Activated CD8-positive, alpha-beta memory T cell treated with anti-CD3 and anti-CD28 coated beads for 1 hour (primary cell): ENCODE measurements around the gene SLC35D1.

ENCODE experiments used
- DNase-seq, 2 donors: peaks; one replicate each; pipeline ENCODE4 v3.0.0-alpha.2; 2020; ENCODE audit warnings: low read depth in 1 of 2; ENCODE audit errors: extremely low read depth in 1 of 2

SLC35D1 gene

GRCh38 chr1:67044631-67045270, 9.2 kb downstream of the SLC35D1 start:
- no peak for DNase-seq

- DNase-seq: no peak
These were observed 10.6 kb downstream of the SLC35D1 start for GRCh38 chr1:67043366-67043765.

DNA sequence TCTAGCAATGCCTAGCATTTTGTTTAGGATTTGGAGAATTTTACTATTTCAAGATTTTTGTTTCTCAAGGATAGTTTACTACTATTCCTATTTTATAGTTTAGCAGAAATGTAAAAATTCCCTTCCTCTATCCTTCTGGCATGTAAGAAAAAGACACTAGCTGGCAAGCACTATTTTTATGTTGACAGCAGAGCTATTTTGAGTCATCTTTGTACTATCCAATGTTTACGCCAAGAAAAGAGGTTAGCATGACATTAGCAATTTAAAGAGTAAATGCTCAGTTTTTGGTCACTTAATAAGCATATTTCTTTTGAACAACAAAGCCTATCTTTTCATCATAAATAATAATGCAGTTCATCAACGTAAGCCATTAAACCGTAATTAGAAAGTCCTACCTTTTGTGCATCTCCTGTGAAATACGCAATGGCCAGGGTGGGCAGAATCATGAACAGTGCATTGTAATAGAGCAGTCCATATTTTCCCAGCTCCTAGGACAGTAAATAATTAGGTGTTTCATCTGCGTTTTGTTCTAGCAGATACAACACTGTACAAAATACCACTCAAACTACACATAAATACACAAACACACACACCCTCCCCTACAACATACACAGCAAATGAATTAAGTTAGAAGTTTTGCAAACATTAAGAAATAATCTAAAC, 12.0 kb downstream of the SLC35D1 start:
- no peak for DNase-seq

DNA sequence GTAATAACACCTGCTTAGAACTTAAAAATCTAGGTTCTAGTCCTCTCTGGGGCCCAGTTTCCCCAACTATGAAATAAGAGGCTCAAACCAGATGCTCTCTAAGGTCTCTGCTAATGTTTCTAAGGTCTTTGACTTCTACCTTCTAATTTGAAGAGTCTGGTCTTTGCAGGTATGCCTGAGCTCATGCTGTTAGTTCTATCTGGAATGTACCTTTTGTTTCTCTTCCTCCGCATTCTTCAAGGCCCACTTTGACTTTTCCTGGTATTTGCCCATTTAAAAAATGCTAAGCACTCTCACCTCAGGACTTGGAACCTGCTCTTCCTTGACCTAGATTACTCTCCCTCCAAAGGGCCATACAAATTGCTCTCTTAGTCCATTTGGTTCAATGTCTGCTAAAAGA, 13.5 kb downstream of the SLC35D1 start:
- DNase-seq: no peak

DNA sequence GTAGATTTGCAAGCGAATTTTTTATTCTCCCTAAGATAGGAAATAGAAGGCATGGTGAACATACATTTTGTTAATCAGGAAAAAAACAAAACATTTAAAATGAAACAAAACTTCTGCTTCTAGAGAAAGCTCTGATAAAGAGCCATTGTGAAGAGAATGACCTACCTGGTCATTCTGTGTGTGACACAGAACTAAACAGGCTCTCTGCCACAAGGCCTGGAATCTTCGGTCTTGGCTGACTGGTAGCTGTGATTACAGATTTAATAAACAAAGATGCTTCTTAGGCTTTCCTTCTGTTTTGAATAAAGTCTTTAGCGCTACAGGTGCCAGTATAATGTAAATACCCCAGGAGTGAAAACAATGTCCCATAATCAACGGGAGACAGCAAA, 22.1 kb downstream of the SLC35D1 start:
- DNase-seq: no peak

- no peak for DNase-seq
These were observed 22.7 kb downstream of the SLC35D1 start for GRCh38 chr1:67031121-67031858.

GRCh38 chr1:67029472-67029871, 24.5 kb downstream of the SLC35D1 start:
- no peak for DNase-seq

GRCh38 chr1:67020765-67021164, 33.2 kb downstream of the SLC35D1 start:
- no peak for DNase-seq

- no peak for DNase-seq
These were observed 33.6 kb downstream of the SLC35D1 start for GRCh38 chr1:67020304-67020703.

GRCh38 chr1:67019600-67020136, 34.3 kb downstream of the SLC35D1 start:
- no peak for DNase-seq

DNA sequence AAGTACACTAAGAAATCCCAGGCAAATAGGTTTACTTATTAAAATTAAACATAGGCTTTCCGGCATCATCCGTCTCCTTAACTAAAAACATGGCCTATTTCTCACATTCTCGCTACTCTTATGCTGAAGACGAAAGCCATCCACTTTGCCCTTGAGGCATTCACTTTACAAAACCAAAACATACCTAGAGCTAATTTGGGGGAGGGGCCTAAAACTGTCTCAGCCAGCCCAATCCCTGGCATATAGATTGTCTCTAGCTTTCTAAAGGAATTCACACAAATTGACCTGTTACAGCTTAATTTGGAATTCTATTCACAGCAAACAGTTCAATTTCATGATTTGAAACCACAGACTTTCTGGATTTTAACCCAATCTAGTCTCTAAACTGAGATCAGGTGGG, 34.8 kb downstream of the SLC35D1 start:
- DNase-seq: no peak

DNA sequence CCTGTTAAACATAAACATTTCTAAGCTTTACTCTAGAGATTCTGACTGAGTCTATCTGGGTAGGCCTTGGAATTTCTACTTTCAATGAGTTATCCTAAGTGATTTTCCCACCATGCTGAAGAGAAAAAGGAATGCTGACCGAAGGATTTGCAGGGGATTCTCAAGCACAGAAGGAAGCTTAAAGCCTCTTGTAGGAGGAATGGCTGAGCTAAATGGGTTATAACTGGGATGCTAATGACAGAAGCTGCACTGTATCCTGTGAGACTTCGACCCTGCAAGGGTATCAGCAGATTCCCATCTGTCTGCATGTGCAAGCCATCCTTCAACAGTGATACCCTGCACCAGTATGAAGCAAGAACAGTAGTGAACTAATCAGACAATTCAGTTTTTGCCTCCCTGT, 35.4 kb downstream of the SLC35D1 start:
- no peak for DNase-seq

DNA sequence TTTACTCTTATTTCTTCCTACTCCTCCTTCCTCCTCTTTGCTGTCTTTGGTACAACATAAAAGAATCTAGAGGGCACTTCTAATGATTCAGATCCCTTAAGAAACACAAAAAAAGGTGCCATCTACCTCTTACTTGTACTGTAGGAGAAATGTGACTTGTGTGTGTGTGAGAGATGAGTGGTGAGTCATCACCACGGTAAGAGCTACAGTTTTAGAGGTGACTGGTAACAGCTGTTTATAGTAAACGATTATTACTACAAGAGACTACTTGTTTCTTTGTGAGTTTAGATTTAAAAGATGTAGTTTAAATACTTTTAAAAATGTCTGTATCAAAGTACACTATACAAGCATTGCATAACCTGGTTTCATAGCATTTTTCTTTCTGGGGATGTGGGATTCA, 40.4 kb downstream of the SLC35D1 start:
- DNase-seq: no peak

DNA sequence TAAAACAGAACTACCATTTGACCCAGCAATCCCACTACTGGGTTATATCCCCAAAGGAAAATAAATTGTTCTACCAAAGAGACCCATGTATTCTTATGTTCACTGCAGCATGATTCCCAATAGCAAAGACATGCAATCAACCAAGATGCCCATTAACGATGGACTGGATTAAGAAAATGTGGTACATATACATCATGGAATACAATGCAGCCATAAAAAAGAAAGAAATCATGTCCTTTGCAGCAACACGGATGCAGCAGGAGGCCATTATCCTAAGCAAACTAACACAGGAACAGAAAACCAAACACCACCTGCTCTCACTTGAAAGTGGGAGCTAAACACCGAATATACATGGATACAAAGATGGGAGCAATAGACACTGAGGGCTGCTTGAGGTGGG, 44.2 kb downstream of the SLC35D1 start:
- DNase-seq: no peak

GRCh38 chr1:67005068-67005467, 48.9 kb downstream of the SLC35D1 start:
- DNase-seq: no peak

- DNase-seq: no peak
These were observed 49.8 kb downstream of the SLC35D1 start for GRCh38 chr1:67004176-67004575.

DNA sequence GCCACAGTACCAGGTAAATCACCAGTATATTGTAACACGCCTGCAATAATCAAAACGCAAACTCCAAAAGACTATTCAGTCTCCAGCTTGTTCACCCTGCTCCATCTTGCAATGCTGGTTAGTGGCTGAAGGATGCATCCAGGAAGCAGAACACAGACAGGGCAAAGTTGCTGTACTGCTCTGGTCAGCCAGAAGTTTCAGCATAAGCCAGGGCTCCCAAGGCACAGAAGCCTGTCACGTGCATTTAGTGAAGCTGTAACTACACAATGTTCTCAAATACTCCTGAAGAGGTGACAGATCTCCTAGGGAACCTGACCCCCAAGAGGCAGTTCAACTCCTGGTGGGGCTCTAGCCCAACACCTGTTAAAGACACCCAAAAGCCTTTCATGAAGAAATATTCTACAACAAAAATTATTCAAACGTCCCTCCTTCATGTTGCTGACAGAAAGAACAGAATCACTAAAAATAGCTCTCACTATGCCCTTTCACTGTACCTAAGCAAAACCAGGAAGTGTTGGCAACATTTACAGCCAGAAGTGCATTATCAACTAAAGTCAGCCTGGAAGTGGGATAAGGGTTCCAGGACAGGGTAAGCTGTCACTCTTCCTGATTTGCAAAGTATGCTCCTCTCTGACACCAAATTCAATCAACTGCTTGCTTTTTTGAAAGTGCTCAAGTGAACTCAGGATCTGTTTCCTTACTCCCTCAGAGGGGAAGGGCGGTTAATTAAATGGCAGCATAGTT, 52.1 kb downstream of the SLC35D1 start:
- DNase-seq: no peak

- no peak for DNase-seq
These were observed 54.1 kb downstream of the SLC35D1 start for GRCh38 chr1:66999640-67000400.

DNA sequence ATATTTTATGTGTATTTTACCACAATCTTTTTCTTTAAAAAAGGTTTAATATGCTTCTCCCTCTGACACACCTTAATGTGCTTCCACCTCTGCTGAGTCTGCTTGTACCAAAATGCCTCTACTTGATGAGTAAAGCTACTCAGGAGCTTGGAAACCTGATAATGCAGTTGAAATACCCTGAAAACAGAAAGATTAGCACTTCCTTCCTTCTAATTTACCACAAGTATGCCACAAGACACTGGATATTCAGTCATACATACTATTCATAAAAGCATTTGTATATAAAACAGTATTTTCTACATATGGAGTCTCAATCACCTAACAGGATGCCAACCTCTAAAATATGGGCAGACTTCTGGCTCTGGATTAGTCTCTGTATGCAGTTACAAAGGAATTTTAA, 55.0 kb downstream of the SLC35D1 start:
- no peak for DNase-seq

GRCh38 chr1:66996018-66996682, 57.8 kb downstream of the SLC35D1 start:
- DNase-seq: peak; percentile 13
